GM12891 (cell line): Measurements from ENCODE around the gene PCDH9.

Experiments used
- DNase-seq: peaks from one replicate; pipeline ENCODE4 v3.0.0; 2011; ENCODE audit warnings: low spot score; ENCODE audit not compliant: insufficient read length
- FAIRE-seq: peaks from 2 replicates; lab custom pipeline; 2011; peaks lifted over from hg19 to GRCh38; lab: Jason Lieb, UNC
- PAX5 ChIP-seq: IDR thresholded peaks from 2 replicates; pipeline ENCODE4 v1.6.1; 2011; ENCODE audit warnings: low read length, moderate library complexity, mild to moderate bottlenecking; ENCODE audit not compliant: insufficient read depth, severe bottlenecking
- POLR2A ChIP-seq: IDR thresholded peaks from 2 replicates; pipeline ENCODE4 v1.6.1; 2011; ENCODE audit warnings: low read depth, low read length, control low read depth
- POLR2AphosphoS5 ChIP-seq: IDR thresholded peaks from 2 replicates; pipeline ENCODE4 v1.6.1; 2011; ENCODE audit warnings: low read depth, low read length, control low read depth
- POU2F2 ChIP-seq: IDR thresholded peaks from 2 replicates; pipeline ENCODE4 v1.6.1; 2011; ENCODE audit warnings: low read depth, mild to moderate bottlenecking, control low read depth, low read length, moderate library complexity
- SPI1 ChIP-seq: IDR thresholded peaks from 2 replicates; pipeline ENCODE4 v1.6.1; 2011; ENCODE audit warnings: low read depth, low read length, control low read depth
- TAF1 ChIP-seq: IDR thresholded peaks from 2 replicates; pipeline ENCODE4 v1.6.1; 2011; ENCODE audit warnings: low read depth, low read length, control low read depth

PCDH9 gene

DNA sequence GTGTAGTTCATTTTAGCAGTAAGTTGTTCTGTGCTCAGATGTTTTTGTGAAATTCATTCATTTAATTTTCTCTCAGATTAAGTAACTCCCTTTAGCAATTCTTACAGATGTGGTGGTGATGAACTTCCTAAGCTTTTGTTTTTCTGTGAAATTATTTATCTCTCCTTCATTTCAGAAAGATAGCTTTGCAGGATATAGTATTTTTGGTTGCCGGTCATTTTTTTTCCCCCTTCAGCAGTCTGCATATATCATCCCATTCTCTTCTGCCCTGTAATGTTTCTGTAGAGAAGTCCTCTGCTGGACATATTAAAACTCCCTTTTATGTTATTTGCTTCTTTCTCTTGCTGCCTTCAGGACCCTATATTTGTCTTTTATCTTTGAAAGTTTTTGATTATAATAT is 470.2 kb downstream of the PCDH9 start:
- FAIRE-seq (no peak), DNase-seq (no peak)
- no peak for TF ChIP-seq POLR2AphosphoS5
- TF ChIP-seq SPI1, result no peak
- no peak for TF ChIP-seq POLR2A
- no peak for TF ChIP-seq PAX5
- TF ChIP-seq POU2F2, result no peak
- no peak for TF ChIP-seq TAF1

DNA sequence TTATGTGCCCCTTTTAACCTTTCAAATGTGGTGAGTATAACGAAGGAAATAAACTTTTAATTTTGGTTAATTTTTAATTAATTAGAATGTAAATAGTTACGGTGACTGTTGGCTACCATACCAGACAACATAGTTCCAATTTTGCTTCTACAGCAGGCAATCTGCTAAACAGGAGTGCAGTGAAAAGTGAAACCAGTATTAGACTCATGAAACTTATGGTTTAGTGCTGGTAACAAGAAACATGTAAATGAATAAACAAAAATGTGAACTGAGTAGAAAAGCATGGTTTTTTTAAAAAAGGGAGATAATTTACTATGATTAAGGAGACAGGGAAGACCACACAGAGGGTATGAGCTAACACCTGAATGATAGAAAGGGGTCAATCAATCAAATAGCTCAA is 478.4 kb downstream of the PCDH9 start:
- DNase-seq, result no peak
- TF ChIP-seq POLR2A, result no peak
- TF ChIP-seq SPI1, result no peak
- no peak for TF ChIP-seq POU2F2
- no peak for TF ChIP-seq TAF1
- no peak for TF ChIP-seq POLR2AphosphoS5
- TF ChIP-seq PAX5, result no peak
- no peak for FAIRE-seq

- TF ChIP-seq POU2F2, result no peak
- no peak for TF ChIP-seq SPI1
- TF ChIP-seq PAX5, result no peak
- TF ChIP-seq TAF1, result no peak
- no peak for TF ChIP-seq POLR2A
- no peak for TF ChIP-seq POLR2AphosphoS5
- DNase-seq (no peak), FAIRE-seq (no peak)
These were observed 481.4 kb downstream of the PCDH9 start for GRCh38 chr13:66748712-66749111.

GRCh38 chr13:66745307-66745706 is 484.8 kb downstream of the PCDH9 start:
- FAIRE-seq (no peak), DNase-seq (no peak)
- TF ChIP-seq TAF1, result no peak

DNA sequence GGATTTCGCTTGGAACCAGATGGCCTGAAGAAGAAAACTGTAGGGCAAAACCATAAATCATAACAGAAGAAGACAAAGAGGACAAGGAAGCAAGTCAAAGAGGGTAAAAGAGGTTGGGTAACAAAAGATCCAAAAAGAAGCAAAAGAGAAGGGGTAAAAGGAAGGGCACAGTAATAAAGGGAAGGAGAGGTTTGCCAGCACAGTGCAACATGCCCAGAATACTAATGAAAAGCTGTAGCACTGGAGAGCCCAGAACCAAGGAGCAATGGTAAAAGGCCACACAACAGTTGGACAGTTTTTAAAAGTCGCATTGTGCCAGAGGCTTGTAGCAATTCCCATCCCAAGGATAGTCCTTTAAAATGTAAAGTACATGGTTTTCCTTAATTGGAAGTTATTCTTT is 506.6 kb downstream of the PCDH9 start:
- no peak for FAIRE-seq
- TF ChIP-seq TAF1 (no peak), PAX5 (no peak), POU2F2 (no peak), SPI1 (no peak), POLR2A (no peak), POLR2AphosphoS5 (no peak)
- DNase-seq, result no peak

GRCh38 chr13:66716538-66716937 is 513.6 kb downstream of the PCDH9 start:
- TF ChIP-seq PAX5, result no peak
- TF ChIP-seq POU2F2, result no peak
- TF ChIP-seq POLR2A, result no peak
- no peak for TF ChIP-seq POLR2AphosphoS5
- no peak for TF ChIP-seq SPI1
- no peak for TF ChIP-seq TAF1
- no peak for FAIRE-seq

DNA sequence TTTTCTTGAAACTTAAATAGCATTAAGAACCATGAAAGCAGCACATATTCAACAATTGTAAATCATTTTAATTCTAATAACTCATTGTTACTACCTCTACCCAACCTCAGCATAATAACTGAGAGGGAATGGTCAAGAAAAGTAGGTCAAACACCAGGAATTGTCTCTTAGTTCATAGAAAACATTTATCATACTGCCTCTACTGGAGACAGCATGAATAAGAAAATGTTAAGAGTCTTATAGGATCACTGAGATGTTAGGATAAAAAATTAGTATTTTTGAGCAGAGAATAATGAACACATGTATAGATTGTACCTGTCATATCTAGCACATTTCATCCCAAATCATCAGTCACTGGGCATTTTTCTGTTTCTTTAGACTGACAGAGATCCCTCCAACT is 515.3 kb downstream of the PCDH9 start:
- FAIRE-seq (no peak), DNase-seq (no peak)
- no peak for TF ChIP-seq POU2F2
- TF ChIP-seq POLR2A, result no peak
- TF ChIP-seq SPI1, result no peak
- no peak for TF ChIP-seq POLR2AphosphoS5
- no peak for TF ChIP-seq PAX5
- TF ChIP-seq TAF1, result no peak

More at GRCh38 chr13:66716538-66716937, 513.6 kb downstream of the PCDH9 start:
- DNase-seq, result no peak

DNA sequence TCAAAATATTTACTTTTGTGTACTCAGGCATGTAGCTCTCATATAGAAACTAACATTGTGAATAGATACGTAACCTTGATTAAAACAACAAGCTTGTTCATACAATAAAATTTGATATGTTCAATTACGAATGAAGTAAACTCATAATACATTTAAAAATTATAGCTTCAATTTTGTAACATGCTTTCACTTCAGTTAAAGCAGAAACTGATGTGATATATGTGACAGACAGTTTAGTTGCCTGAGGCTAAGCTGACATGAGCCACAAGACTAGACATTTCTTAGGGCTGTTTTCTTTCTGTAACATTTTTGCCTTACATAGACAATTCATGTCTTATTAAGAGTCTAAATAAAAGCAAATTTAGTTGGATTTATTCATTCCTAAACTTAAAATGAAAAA is 526.0 kb downstream of the PCDH9 start:
- TF ChIP-seq POU2F2, result no peak
- TF ChIP-seq SPI1, result no peak
- TF ChIP-seq PAX5, result no peak
- no peak for TF ChIP-seq POLR2A
- no peak for TF ChIP-seq POLR2AphosphoS5
- no peak for TF ChIP-seq TAF1
- DNase-seq, result no peak
- FAIRE-seq, result no peak

GRCh38 chr13:66703597-66703996 is 526.5 kb downstream of the PCDH9 start:
- TF ChIP-seq PAX5 (no peak), POLR2A (no peak), POLR2AphosphoS5 (no peak), SPI1 (no peak), POU2F2 (no peak)
- FAIRE-seq (no peak), DNase-seq (no peak)

DNA sequence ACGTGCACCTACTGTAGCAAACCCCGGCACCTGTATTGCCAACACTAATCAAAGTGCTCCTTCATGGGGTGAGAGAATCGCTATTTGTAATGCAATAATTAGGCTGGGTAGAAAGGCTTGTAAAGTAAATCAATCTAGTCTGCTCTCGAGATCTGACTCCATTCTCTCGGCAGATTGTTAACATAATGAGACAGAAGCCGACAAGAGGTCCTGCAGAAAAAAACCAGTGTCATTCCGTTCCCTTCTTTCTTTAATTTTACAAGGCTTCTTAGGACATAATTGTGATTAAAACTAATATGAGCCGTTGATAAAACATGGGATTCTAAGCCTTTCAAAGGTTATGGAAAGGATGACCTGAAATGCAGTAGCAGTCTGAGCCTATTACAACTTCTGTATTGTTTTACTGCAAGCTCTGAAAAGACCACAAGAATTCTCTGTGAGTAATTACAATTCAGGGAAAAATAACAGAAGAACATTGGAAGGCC is 530.0 kb downstream of the PCDH9 start:
- DNase-seq, result no peak
- TF ChIP-seq SPI1, result no peak
- no peak for TF ChIP-seq POLR2A
- no peak for TF ChIP-seq TAF1
- no peak for TF ChIP-seq PAX5
- no peak for TF ChIP-seq POU2F2
- no peak for TF ChIP-seq POLR2AphosphoS5
- FAIRE-seq, result no peak

DNA sequence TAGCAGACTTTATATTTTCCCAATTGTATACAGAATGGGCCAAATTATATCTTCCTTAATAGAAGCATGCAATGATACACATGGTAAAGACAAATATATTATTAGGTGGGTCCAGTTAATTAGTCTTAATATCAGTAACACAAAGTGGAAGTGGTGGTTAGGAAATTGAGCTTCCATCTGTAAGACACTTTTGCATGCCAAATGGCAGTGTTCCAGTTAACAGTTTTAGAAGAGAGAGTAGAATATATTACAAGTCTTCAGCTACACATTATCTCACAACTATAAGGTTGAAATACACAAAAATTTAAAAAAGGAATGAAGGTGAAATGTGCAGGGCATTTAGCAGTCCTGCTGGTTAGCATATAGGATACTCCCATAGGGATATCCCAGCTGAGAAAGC is 536.5 kb downstream of the PCDH9 start:
- no peak for DNase-seq
- no peak for FAIRE-seq
- no peak for TF ChIP-seq POLR2AphosphoS5
- TF ChIP-seq PAX5, result no peak
